Measurements from ENCODE around the gene TRIM75. TPM values are rescaled to one million over a fixed set of nuclear protein-coding genes. Genes with fewer than 3 reads are reported as not detected.
"Not testable (repeated sequence)": the region's sequence is repeated elsewhere in the genome, so short reads cannot be mapped to it uniquely, and the experiment has no call there.

TRIM75 gene
- total RNA-seq, 2 experiments from 2014 or later: not detected

DNA sequence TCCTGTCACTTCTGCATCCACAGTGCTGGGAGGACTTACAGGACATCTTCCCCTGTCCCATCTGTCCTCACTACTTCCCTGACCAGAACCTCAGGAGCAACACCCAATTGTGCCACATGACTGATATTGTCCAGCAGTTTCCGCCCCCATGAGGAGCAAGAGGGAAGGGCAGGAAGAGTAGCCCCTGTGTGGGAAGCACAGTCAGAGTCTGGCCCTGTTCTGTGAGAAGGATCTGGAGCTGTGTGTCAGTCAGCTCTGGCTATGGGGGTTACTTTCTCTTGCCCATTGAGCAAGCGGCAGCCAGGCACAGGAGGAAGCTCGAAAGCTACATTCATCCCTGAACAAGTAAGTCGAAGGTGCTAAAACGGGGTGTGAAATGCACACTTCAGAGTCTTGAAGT, 36.7 kb upstream of the TRIM75 start:
- Histone ChIP-seq H3K4me3 (ENCODE audit: low read length) (no peak overlapping the region), H3K4me1 (ENCODE audit: insufficient read depth, low read length) (no peaks in the 10 kb centered on the region), H3K36me3 (ENCODE audit: insufficient read depth, low read length) (no peaks in the 10 kb centered on the region), H3K9me3 (ENCODE audit: control insufficient read depth in 1 of 2, insufficient read depth in 1 of 2, low read length in 2 of 2) (no peaks in the 10 kb centered on the region), H3K27me3 (ENCODE audit: control insufficient read depth in 1 of 2, insufficient read depth in 2 of 2, low read length in 2 of 2) (no peaks in the 10 kb centered on the region), H3K27ac (ENCODE audit: low read depth in 1 of 2, low read length in 2 of 2) (no peak overlapping the region)
- ChIA-PET CTCF (no interaction called here), POLR2A (no interaction called here)
- Mint-ChIP-seq H3K27me3 (no peaks in the 10 kb centered on the region), H3K9me3 (no peaks in the 10 kb centered on the region), H3K36me3 (ENCODE audit: low read depth) (no peaks in the 10 kb centered on the region), H3K4me1 (ENCODE audit: low read depth) (no peaks in the 10 kb centered on the region), H3K27ac (no peak overlapping the region), H3K4me3 (no peak overlapping the region)
- TF ChIP-seq, protein P1, sequence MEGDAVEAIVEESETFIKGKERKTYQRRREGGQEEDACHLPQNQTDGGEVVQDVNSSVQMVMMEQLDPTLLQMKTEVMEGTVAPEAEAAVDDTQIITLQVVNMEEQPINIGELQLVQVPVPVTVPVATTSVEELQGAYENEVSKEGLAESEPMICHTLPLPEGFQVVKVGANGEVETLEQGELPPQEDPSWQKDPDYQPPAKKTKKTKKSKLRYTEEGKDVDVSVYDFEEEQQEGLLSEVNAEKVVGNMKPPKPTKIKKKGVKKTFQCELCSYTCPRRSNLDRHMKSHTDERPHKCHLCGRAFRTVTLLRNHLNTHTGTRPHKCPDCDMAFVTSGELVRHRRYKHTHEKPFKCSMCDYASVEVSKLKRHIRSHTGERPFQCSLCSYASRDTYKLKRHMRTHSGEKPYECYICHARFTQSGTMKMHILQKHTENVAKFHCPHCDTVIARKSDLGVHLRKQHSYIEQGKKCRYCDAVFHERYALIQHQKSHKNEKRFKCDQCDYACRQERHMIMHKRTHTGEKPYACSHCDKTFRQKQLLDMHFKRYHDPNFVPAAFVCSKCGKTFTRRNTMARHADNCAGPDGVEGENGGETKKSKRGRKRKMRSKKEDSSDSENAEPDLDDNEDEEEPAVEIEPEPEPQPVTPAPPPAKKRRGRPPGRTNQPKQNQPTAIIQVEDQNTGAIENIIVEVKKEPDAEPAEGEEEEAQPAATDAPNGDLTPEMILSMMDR (IDR thresholded peaks at IDR 0.05): no peak
- no peak for DNase-seq
- no peak for ATAC-seq (ENCODE audit: poor library complexity)
- intact Hi-C loops (cut with DNase I, micrococcal nuclease): no loop called here

DNA sequence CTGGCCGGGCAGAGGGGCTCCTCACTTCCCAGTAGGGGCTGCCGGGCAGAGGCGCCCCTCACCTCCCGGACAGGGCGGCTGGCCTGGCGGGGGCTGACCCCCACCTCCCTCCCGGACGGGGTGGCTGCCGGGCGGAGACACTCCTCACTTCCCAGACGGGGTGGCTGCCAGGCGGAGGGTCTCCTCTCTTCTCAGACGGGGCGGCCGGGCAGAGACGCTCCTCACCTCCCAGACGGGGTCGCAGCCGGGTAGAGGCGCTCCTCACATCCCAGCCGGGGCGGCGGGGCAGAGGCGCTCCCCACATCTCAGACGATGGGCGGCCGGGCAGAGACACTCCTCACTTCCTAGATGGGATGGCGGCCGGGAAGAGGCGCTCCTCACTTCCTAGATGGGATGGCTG, 33.7 kb upstream of the TRIM75 start:
- intact Hi-C loops (cut with DNase I, micrococcal nuclease); H3K4me1 ChIP-seq (ENCODE audit: insufficient read depth, low read length); H3K36me3 Mint-ChIP-seq (ENCODE audit: low read depth); H3K9me3 ChIP-seq (ENCODE audit: control insufficient read depth in 1 of 2, insufficient read depth in 1 of 2, low read length in 2 of 2); H3K4me3 ChIP-seq (ENCODE audit: low read length); H3K27me3 Mint-ChIP-seq; H3K4me1 Mint-ChIP-seq (ENCODE audit: low read depth); H3K36me3 ChIP-seq (ENCODE audit: insufficient read depth, low read length); ATAC-seq (ENCODE audit: poor library complexity); CTCF ChIA-PET; DNase-seq; POLR2A ChIA-PET; H3K27ac Mint-ChIP-seq; H3K4me3 Mint-ChIP-seq; H3K27ac ChIP-seq (ENCODE audit: low read depth in 1 of 2, low read length in 2 of 2); H3K9me3 Mint-ChIP-seq; H3K27me3 ChIP-seq (ENCODE audit: control insufficient read depth in 1 of 2, insufficient read depth in 2 of 2, low read length in 2 of 2): not testable (repeated sequence)

- CTCF ChIA-PET; H3K4me1 ChIP-seq (ENCODE audit: insufficient read depth, low read length); POLR2A ChIA-PET: not testable (repeated sequence)
These were observed 27.9 kb upstream of the TRIM75 start for GRCh38 chr4:165025782-165026181.

DNA sequence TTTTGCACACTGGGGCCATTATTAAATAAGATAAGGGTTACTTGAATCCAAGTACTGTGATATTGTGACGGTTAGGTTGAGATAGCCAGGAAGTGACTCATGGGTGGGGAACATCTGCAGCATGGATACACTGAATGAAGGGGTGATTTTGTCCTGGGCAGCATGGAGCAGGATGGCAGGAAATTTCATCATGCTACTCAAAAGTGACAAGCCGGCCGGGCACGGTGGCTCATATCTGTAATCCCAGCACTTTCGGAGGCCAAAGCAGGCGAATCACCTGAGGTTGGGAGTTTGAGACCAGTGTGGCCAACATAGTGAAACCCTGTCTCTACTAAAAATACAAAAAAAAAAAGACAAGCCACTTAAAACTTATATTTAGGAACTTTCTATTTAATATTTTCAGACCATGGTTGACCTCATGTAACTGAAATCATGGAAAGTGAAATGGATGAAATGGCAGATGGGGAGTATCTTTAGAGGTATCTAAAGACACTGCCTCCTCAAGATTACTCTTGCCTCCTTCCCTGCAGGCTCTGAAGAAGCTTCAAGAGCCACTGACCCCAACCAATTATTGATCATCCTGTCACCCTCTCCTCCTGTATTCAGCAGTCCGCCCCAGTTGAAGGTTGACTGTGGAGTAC, 25.8 kb upstream of the TRIM75 start:
- ATAC-seq (ENCODE audit: poor library complexity): no peak
- POLR2A ChIA-PET: no interaction called here
- no peak overlapping the region for H3K27ac Mint-ChIP-seq
- TF ChIP-seq, protein P1 (IDR thresholded peaks at IDR 0.05): no peak
- no peaks in the 10 kb centered on the region for H3K36me3 ChIP-seq (ENCODE audit: insufficient read depth, low read length)
- H3K4me3 ChIP-seq (ENCODE audit: low read length): no peak overlapping the region
- no peaks in the 10 kb centered on the region for H3K27me3 ChIP-seq (ENCODE audit: control insufficient read depth in 1 of 2, insufficient read depth in 2 of 2, low read length in 2 of 2)
- no peaks in the 10 kb centered on the region for H3K4me1 ChIP-seq (ENCODE audit: insufficient read depth, low read length)
- H3K27ac ChIP-seq (ENCODE audit: low read depth in 1 of 2, low read length in 2 of 2): no peak overlapping the region
- no peak overlapping the region for H3K4me3 Mint-ChIP-seq
- H3K27me3 Mint-ChIP-seq: peaks cover 4% of the 10 kb centered on the region
- H3K4me1 Mint-ChIP-seq (ENCODE audit: low read depth): no peaks in the 10 kb centered on the region
- peaks cover 0 to 12% of the 10 kb centered on the region in 2 experiments for H3K9me3 ChIP-seq (ENCODE audit: control insufficient read depth in 1 of 2, insufficient read depth in 1 of 2, low read length in 2 of 2)
- no peaks in the 10 kb centered on the region for H3K9me3 Mint-ChIP-seq
- CTCF ChIA-PET: no interaction called here
- intact Hi-C loops (cut with DNase I, micrococcal nuclease): no loop called here
- DNase-seq: no peak
- H3K36me3 Mint-ChIP-seq (ENCODE audit: low read depth): no peaks in the 10 kb centered on the region

More at GRCh38 chr4:165025782-165026181, 27.9 kb upstream of the TRIM75 start:
- DNase-seq; H3K4me3 Mint-ChIP-seq; H3K36me3 Mint-ChIP-seq (ENCODE audit: low read depth); H3K27me3 Mint-ChIP-seq; ATAC-seq (ENCODE audit: poor library complexity); intact Hi-C loops (cut with DNase I, micrococcal nuclease); H3K27me3 ChIP-seq (ENCODE audit: control insufficient read depth in 1 of 2, insufficient read depth in 2 of 2, low read length in 2 of 2); H3K9me3 Mint-ChIP-seq; H3K27ac ChIP-seq (ENCODE audit: low read depth in 1 of 2, low read length in 2 of 2); H3K4me1 Mint-ChIP-seq (ENCODE audit: low read depth); H3K4me3 ChIP-seq (ENCODE audit: low read length); H3K36me3 ChIP-seq (ENCODE audit: insufficient read depth, low read length); H3K27ac Mint-ChIP-seq; H3K9me3 ChIP-seq (ENCODE audit: control insufficient read depth in 1 of 2, insufficient read depth in 1 of 2, low read length in 2 of 2): not testable (repeated sequence)

All from CD4-positive, alpha-beta T cell (primary cell).